ENCODE data around the gene PSMD1.
A peak's percentile ranks its signal among the peaks of the same experiment; 100 is the strongest.

The PSMD1 gene

DNA sequence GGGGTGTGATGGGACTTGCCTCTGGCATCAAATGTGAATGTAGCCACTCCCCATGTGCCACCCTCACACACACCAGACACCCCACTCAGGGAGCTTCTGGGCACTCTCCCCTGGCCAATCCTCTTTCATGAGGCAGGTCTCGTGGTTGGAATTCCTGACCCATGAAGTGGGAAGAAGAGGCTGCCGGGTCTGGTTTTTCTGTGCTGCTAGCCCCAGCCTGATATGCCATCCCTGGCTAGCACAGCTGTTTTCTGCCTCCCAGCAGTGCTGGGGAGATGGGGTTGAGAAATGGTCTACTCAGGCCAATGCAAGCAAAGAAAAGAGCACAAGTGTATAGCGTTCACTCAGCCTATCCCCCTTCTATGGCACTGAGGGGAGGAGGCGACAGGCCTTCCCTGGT, 20.5 kb upstream of the PSMD1 start:
- DNase-seq (ENCODE audit: low read depth in 2 of 2), result no peak

DNA sequence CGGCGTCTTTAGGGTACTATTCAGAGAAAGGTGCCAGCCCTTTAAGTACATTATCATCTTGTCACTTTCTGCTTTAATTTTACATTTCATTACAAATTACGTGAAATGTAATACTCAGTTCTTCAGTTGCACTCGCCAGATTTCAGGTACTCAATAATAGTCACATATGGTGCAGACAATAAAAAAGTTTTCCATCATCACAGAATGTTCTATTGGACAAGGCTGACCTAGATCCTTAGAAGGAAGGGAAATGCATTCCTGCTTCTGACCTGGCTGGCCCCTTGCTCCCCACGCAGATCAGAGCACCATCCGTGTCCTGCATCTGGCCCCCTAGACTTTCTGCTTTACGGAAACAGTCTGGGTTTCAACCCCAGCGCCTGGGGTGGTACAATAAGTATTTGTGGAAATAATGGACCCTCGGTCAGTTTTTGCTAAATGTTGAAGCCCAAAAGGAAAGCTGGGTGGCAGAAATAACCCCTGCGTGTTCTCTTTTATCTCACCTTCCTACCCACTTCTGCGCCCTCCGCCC, 20.0 kb upstream of the PSMD1 start:
- no peak for DNase-seq (ENCODE audit: low read depth in 2 of 2)

DNA sequence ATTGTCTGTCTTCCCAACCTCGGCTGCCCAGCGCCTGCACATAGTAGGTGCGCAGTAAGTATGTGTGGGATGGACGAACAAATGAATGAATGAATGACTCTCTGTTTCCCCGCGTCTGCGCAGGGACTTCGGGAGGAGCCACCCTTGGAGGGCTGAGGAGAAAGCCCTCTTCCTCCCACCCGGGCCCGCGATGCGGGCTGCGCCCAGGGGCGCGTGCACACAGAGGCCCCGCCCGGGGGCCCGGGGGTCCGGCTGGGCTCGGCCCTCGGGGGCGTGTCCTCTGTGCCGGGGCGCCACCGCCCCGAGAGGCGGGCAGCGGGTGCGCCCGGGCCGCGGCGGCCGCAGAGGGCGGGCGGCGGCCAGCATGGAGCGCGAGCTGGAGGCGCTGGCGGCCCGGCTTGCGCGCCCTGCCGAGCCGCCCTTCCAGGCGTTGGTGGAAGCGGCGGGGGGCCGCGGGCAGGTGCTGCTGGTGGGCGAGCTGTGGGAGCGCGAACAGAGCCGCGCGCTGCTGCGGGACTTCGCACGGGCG, 19.4 kb upstream of the PSMD1 start, which contains the start of gene C2orf72:
C2orf72 (plus strand) TSS at position 322 of the 529 bp plus-strand sequence; CDS start at position 365, 43 bp downstream.
- no peak for DNase-seq (ENCODE audit: low read depth in 2 of 2)

DNA sequence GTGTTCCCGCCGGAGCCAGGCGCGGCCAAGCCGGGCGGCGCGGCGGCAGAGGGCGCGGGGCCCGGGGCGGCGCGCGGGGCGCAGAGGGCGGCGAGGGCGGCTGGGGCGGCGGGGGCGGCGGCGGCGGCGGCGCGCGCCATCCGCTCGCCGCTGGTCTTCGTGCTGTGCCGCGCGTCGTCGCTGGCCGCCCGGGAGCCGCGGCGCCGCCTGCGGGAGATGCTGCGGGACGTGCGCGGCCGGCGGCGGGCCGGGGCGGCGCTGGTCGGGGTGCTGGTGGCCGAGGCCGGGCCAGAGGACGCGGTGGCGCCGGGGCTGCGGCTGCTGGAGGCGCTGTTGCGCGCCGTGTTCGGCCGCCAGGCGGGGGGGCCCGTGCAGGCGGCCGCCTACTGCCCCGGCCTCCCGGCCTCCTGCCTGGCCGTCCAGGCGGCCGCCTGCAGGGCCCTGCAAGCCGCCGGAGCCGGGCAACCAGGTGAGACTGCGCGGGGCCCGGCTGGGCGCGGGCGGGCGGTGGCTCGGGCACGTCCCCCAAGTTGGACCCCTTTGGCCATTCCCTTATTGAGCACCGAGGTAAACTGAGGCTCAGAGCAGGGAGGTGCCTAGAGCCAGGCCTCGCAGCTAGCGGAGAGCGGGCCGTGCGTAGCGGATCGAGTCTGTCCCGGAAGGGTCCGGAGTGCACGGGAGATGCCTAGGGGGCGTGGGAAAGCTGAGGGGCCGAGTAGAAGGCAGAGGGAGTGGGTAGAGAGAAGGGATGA, 18.8 kb upstream of the PSMD1 start:
- no peak for DNase-seq (ENCODE audit: low read depth in 2 of 2)

DNA sequence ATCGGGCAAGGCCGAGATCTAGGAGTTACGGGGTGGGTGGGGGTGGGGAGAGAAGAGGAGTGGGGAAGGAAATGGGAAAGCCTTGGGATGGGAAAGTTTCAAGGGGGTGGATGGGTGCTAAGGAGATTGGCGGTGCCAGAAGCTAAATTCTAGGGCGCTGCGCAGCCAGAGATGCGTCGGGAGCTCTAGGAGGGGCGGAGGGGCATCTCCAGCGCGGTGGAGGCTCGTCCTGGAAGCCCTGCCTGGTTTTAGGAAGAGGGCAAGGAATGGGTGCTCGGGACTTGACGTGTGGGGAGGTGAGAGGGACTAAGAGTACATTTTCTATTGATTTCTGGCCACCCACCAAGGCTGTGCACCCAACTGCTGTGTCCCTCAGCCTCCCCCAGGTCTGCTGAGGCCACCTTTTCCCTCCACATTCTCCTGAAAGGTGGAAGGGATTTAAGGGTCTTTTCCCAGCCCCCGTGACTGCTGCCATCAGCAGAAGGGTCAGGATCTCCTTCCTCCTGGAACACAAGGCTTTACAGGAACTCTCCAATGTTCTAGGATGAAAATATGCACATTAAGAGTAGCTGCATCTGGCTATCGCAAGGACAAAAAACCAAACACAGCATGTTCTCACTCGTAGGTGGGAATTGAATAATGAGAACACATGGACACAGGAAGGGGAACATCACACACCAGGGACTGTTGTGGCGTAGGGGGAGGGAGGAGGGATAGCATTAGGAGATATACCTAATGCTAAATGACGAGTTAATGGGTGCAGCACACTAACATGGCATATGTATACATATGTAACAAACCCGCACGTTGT, 18.0 kb upstream of the PSMD1 start:
- DNase-seq (ENCODE audit: low read depth in 2 of 2), result no peak

DNA sequence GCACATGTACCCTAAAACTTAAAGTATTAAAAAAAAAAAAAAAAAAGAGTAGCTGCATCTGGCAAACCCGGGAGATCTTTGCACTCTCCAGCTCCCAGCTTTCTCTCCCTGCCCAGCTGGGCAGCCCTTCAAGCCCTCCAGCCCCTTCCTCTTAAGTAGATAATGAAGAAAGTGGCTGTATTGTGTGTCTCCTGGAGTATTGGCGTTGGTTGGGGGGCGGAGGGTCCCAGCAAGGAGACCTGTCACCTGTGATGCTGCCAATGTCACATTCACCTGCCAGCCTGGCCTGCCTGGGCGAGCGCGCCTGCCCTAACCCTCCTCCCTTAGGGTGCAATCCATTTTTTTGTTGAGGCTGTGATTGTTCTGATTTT, 17.4 kb upstream of the PSMD1 start:
- no peak for DNase-seq (ENCODE audit: low read depth in 2 of 2)

DNA sequence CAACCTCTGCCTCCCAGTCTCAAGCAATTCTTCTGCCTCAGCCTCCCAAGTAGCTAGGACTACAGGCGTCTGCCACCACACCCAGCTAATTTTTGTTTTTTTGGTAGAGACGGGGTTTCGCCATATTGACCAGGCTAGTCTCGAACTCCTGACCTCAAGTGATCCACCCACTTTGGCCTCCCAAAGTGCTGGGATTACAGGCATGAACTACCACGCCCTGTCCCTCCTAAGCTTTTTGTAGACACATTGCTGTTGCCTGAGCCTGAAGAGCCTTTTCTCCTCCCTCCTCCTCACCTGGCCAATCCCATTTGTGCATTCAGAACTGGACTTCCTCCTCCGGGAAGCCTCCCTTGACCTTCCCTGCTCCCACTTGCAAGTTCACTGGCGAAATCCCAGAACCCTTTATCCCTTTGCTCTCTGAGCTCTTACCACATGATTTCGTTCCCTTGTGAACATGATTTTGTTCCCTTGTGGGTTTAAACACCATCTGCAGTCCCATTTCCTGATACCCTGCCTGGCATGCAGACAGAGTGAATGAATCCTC, 16.8 kb upstream of the PSMD1 start:
- DNase-seq (ENCODE audit: low read depth in 2 of 2), result no peak

DNA sequence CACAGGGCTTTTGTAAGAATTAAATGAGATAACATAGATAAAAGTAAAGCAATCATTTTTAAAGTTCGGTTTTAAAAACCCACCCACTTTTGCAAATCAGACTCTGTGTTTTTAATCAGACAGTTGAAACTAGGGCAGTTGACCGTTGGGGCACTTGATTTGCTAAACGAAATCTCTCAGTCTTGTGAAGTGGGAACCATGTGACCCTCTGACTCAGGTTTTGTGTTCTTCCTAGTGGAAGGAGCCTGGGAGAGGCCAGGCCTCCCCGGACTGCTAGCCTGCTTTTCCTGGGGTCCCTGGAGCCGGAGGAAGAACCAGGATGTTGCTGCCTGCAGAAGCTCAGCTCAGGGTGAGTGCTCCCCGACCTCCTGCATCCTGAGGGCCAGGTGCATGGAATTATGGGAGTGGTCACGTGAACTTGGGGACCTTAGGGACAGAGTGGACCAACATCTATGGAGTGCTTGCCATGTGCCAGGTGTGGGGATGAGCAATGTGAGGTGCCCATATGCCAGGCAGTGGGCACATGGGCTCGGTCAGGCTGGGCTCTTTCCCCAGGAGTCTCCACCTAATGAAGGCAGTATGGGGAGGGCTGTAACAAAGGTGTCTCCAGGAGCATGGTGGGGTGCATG, 15.5 kb upstream of the PSMD1 start:
- DNase-seq (ENCODE audit: low read depth in 2 of 2), result no peak

DNA sequence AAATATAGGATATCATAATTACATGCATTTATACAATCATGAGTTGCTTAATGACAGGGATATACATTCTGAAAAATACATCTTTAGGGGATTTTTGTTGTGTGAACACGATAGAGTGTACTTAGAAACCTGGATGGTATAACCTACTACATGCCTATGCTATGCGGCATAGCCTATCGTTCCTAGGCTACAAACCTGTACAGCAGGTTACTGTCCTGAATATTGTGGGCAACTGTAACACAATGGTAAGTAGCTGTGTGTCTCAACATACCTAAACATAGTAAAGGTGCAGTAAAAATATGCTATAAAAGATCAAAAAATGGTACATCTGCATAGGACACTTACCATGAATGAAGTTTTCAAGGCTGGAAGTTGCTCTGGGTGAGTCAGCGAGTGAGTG, 12.9 kb upstream of the PSMD1 start:
- DNase-seq (ENCODE audit: low read depth in 2 of 2), result no peak

DNA sequence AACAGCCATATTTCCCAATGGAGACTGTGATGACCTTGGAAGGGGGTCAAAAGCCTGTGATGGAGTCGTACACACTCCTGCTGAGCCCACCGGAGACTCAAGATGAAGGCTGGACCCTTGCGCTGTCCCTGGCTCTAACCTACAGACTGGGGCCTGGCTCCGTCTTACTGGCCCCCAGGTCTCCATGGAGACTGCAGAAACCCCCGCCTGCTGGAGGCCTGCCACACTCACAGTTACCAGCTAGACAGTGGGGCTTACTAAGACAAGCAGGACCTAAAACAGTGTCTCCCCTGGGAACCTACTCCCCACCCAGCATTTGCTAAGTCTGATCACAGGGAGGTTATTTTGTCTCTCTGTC, 9.8 kb upstream of the PSMD1 start:
- DNase-seq (ENCODE audit: low read depth in 2 of 2), result no peak

DNA sequence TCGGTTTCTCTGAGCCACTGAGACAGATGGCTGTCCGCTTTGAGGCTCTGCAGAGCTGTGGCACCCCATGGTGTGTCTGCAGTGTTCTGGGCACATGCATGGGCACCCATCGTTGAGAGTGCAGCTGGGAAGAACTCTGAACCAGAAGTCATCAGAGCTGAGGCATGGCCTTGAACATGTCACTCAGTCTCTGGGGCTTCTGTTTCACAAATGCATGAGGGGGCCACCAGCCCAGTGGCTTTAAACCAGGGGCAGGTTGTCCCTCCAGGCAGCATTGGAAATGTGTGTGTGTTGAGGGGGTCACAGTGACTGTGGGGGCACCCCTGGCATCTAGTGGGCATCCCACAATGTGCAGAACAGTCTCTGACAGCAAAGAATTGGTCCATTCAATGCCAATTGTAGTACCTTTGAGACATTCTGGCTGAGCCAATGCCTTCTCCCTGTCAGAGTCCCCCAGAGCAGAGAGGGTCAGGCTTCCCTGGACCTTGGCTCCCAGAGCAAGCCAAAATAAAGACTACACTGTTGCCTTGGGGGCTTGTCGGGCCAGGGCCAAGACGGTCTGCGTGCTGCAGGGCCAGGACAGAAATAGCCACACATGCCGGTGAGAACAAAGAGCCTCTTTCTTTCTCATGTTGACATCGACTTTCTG, 9.3 kb upstream of the PSMD1 start:
- no peak for DNase-seq (ENCODE audit: low read depth in 2 of 2)

DNA sequence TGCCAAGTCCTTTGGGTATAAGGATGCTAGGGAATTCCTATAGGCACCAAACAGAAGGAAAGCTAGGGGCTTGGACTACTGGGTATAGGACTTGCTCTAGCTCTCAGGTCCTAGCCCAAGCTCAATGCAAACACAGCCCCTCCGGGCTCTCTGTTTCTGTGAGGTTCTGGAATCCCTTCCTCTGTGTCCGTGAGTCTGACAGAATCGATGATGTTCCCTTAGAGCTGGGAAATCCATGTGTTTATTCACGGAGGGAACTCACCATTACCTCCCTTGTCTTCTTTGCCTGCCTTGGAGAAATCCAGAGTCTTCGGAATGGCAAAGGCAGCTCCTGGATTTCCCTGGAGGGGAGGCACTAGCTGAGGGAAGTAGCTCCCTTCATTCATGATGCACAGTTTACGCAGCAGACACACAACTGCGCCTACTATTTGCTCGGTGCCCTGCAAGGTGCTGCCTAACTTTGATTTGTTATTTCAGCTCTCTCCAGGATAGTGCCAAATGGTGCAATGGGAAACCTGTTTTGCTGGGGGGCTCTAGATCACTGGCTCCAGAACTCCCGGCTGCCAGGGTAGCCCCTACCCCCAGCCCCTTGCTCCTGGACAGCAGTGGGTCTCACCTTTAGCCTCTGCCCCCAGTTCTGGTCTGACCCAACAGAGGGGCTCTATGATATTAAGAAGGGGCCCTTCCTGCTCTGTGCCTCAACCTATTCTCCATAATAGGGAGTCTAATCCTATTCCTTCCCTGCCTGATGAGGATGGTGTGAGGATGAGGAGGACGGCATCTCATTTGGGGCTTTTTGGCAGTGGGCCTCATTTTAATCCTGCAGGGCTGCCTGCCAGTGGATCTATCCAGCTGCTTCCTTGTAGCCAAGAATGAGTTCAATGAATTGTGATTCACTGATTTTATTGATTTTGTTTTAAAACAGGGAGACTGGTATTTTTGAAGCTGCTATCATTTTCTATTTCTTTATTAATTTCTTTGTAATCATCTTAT, 8.4 kb upstream of the PSMD1 start:
- no peak for DNase-seq (ENCODE audit: low read depth in 2 of 2)

DNA sequence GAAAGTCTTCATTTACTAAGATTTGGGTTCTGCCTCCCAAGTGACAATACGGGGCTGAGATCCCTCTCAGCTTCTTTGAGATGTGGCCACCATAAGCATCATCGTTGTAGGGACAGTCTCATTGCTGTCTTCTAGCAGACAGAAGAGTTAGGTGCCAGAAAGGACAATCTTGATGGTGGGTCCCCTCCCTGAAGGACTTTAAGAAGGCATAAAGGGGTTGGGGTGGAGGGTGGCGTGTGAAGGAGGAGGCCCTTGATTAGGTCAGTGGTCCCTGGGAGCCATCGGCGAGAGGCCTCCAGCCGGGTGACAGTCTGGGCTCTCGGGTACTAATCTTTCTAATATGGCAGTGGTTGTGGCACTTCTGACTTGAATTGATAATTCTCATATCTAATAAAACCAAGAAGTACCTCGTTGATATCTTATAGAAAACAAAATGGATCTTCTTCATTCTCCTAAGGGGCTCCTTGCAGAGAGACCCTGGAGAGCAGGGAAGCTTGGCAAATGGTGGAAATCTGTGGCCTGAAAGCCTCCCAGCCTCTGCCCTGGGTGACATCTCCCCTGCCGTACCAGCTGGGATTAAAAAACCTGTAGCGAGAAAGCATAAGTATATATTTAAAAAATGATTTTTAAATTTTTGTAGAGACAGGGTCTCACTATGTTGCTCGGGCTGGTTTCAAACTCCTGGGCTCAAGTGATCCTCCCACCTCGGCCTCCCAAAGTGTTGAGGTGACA, 7.2 kb upstream of the PSMD1 start:
- DNase-seq (ENCODE audit: low read depth in 2 of 2), result no peak

DNA sequence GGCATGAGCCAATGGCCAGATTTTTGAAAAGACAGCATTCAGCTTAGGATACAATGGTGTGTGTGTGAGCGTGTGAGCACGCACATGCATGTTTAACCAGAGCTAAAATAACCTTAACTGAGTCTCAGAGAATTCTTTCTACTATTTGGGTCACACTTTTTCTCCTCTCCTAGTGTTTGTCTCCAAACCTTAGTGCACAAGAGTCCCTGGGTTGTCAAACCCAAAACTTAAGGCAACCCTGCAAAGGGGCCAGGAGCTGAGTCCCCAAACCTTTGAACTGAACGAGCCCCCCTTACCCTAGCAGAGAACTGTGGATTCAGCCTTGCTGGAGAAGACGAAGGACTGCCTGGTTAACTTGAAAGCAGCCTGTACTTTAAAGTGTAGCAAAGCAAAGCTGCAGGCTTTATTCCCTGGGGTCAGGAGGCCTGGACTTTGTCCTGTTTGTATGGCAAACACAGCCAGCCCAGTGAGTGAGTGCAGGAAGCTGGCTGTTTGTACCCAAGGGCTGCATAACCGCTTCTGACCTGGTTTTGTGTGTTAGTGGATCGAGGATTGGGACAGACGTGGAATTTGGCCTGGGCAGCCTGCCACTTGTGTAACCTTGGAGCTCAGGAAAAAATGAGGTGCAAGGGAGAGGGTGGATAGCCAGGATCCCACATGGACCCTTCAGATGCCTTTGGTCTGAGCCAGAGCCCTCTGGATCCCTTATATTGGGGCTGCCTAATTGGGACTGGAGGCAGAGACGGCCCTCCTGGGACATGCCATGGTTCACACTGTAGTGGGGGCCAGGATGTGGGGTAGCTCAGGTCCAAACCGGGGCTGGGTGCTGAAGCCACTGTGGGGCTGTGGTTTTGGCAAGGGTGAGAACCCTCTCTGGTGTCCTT, 6.4 kb upstream of the PSMD1 start:
- no peak for DNase-seq (ENCODE audit: low read depth in 2 of 2)

DNA sequence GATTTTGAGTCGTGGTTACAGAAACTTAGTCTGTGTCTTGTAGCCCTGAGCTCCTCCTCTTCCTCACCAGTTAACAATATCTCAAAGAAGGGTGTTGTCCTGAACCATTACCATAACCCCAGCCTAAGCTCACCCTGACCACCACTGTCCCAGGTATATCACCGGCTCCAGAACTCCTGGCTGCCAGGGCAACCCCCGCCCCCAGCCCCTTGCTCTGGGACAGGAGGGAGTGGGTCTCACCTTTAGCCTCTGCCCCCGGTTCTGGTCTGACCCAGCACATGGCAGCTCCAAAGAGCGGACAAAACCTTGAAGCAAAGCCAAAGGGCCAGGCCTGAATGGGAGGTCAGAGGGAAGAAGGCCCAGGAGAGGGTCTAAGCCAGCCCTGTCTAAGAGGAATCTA, 5.6 kb upstream of the PSMD1 start:
- DNase-seq (ENCODE audit: low read depth in 2 of 2), result no peak

DNA sequence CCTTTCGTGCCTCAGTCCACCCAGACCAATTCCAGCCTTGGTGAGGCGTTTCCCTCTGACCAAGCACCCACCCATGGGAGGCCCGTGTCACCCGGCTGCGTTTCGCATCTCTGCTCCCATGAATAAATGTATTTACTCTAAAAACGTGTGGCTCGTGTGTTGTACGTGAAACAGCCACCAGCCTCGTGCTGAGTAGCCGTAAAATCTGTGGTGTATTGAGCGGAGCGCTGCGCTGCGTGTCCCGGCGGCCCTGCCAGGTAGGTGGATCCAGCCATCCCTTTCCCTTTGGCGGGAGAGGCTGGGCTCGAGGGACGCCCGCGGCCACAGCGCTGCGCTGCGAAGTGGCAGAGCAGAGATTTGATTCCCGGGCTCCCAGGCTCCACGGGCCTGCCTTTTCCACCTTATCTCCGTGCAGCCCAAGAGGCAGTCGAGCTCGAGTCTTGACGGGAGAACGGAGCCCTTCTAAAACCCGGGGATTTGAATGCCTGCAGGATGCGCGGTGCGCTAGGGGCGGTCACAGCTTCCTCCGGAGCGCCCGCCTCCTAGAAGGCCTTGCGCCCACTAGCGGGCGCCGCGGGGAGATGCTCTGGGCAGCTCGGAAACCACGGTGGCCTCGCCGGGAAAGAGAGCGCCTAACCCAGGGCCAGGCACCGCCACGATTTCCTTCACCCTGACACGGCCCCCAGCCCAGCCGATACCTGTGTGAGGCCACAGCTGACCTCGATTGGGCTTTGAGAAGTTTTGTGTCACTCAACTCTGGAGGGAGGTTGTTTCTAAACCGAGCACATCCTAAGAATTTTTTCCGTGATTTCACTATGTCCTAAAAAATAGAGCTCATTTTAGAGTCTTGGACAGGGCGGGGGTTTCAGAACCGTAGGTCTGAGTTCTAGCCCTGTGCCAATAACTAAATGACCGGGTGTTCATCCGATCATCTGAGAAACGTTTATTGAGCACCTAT, 3.9 kb upstream of the PSMD1 start:
- peak; percentile 70 to 79 for DNase-seq (ENCODE audit: low read depth in 2 of 2)

DNA sequence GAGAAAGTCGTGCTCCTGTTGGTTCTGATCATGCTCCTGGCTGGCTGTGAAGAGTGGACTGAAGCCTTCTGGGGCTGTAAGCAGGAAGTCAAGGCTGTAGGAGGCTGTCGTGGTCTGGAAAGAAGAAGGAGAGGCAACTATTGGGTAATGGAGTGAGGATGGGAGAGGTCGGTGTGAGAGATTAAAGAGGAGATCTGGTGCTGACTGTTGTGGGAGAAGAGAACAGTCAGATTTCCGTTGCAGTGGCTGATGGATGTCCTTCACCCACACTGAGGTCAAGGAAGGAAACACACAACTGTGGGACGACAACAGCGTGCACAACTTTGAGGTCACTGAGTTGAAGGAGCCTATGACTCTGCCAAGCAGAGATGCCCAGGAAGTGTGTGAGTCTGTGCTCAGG, 2.8 kb upstream of the PSMD1 start:
- DNase-seq (ENCODE audit: low read depth in 2 of 2), result no peak

Data from stimulated activated CD4-positive, alpha-beta T cell treated with anti-CD3 and anti-CD28 coated beads, Interleukin-12 subunit alpha, Interleukin-12 subunit beta, amount 100 ng/mL, for 24 hours (primary cell).